Adrenal gland (tissue), 5 donors: ENCODE results near the gene INAFM2.

Experiments
- POLR2A ChIP-seq, 2 donors: fragments of 450-650 bp; IDR thresholded peaks; one replicate each; pipeline ENCODE4 v1.6.1; 2017; ENCODE audit warnings: antibody characterized with exemption in 2 of 2, mild to moderate bottlenecking in 2 of 2, moderate library complexity in 1 of 2
- TF ChIP-seq, protein P1 (sequence below), 6 experiments: fragments of 450-650 bp in 4 of 6; fragments of 200-600 bp in 2 of 6; sonication (generic) in 1 of 6; IDR thresholded peaks; 1 replicate in 5 of 6; 2 replicates in 1 of 6; pipeline versions ENCODE4 v1.5.1 to v1.8.0; 2016 to 2021; ENCODE audit warnings: antibody characterized with exemption in 6 of 6, mild to moderate bottlenecking in 2 of 6, moderate library complexity in 1 of 6
- donor health status: DM: no; HTN: no; CAD: no.

DNA sequence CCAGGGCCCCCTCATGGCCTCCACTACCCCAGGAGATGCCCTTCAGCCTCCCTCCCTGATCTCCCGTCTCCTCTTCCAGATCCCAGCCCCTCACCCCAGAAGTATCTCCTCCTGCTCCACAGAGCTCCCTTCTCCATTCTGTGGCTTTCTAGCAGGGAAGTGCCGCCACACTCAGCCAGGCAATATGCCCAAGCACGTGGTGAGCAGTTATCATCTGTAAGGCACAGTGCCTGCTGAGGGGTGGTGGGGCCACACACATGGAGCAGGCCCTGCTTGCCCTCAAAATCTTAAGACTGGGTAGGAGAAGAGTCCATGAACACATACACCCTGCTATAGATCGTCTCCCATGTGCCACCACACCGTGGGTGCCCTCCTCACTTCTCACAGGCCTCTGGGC, 25.0 kb downstream of the INAFM2 start:
- TF ChIP-seq, protein P1, sequence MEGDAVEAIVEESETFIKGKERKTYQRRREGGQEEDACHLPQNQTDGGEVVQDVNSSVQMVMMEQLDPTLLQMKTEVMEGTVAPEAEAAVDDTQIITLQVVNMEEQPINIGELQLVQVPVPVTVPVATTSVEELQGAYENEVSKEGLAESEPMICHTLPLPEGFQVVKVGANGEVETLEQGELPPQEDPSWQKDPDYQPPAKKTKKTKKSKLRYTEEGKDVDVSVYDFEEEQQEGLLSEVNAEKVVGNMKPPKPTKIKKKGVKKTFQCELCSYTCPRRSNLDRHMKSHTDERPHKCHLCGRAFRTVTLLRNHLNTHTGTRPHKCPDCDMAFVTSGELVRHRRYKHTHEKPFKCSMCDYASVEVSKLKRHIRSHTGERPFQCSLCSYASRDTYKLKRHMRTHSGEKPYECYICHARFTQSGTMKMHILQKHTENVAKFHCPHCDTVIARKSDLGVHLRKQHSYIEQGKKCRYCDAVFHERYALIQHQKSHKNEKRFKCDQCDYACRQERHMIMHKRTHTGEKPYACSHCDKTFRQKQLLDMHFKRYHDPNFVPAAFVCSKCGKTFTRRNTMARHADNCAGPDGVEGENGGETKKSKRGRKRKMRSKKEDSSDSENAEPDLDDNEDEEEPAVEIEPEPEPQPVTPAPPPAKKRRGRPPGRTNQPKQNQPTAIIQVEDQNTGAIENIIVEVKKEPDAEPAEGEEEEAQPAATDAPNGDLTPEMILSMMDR (IDR thresholded peaks at IDR 0.05) = no peak
- TF ChIP-seq POLR2A (IDR thresholded peaks at IDR 0.05) = no peak
